Suppressor macrophage treated with lipopolysaccharide for 1 hour (primary cell): Measurements from ENCODE around the gene SGK2.
A peak's percentile ranks its signal among the peaks of the same experiment; 100 is the strongest.

Source experiments
- DNase-seq, 3 donors: peaks; one replicate each; pipeline ENCODE4 v3.0.0-alpha.2; 2020 to 2022

The SGK2 gene

GRCh38 chr20:43536041-43536816, 22.6 kb upstream of the SGK2 start:
- DNase-seq, result no peak

GRCh38 chr20:43536817-43537440, 21.9 kb upstream of the SGK2 start:
- no peak for DNase-seq

GRCh38 chr20:43537921-43538877, 20.6 kb upstream of the SGK2 start:
- peak; percentile 66 to 71 (median 69) for DNase-seq

GRCh38 chr20:43538878-43539700, 19.7 kb upstream of the SGK2 start:
- peak in 1 of 3 donors; percentile 24 for DNase-seq

- DNase-seq, result no peak
Measured at GRCh38 chr20:43539975-43540672, 18.7 kb upstream of the SGK2 start.

GRCh38 chr20:43540673-43541060, 18.2 kb upstream of the SGK2 start:
- DNase-seq, result no peak

- no peak for DNase-seq
Measured at GRCh38 chr20:43541214-43541613, 17.6 kb upstream of the SGK2 start.

- DNase-seq, result no peak
Measured at GRCh38 chr20:43542161-43542560, 16.7 kb upstream of the SGK2 start.

GRCh38 chr20:43542674-43543073, 16.2 kb upstream of the SGK2 start:
- DNase-seq, result no peak

GRCh38 chr20:43543138-43543537, 15.7 kb upstream of the SGK2 start:
- DNase-seq, result no peak

GRCh38 chr20:43544501-43544900, 14.3 kb upstream of the SGK2 start:
- no peak for DNase-seq

- DNase-seq, result no peak
Measured at GRCh38 chr20:43545837-43546578, 12.8 kb upstream of the SGK2 start.

- no peak for DNase-seq
Measured at GRCh38 chr20:43548273-43548880, 10.4 kb upstream of the SGK2 start.

- no peak for DNase-seq
Measured at GRCh38 chr20:43549416-43550065, 9.3 kb upstream of the SGK2 start.

GRCh38 chr20:43550456-43550855, 8.4 kb upstream of the SGK2 start:
- DNase-seq, result no peak

- no peak for DNase-seq
Measured at GRCh38 chr20:43554369-43554768, 4.5 kb upstream of the SGK2 start.

- DNase-seq, result no peak
Measured at GRCh38 chr20:43559147-43559987, 540 bp downstream of the SGK2 start.

GRCh38 chr20:43560974-43561373, 2.1 kb downstream of the SGK2 start:
- no peak for DNase-seq

- DNase-seq, result no peak
Measured at GRCh38 chr20:43563429-43563828, 4.6 kb downstream of the SGK2 start.
